ENCODE measurements around the gene CTNNA2. TPM values are rescaled to one million over a fixed set of nuclear protein-coding genes. Genes with fewer than 3 reads are reported as not detected.

The CTNNA2 gene
- total and polyA plus RNA-seq, 9 donors = 0.32 to 1.4 (median 0.37) TPM; not detected in 3

DNA sequence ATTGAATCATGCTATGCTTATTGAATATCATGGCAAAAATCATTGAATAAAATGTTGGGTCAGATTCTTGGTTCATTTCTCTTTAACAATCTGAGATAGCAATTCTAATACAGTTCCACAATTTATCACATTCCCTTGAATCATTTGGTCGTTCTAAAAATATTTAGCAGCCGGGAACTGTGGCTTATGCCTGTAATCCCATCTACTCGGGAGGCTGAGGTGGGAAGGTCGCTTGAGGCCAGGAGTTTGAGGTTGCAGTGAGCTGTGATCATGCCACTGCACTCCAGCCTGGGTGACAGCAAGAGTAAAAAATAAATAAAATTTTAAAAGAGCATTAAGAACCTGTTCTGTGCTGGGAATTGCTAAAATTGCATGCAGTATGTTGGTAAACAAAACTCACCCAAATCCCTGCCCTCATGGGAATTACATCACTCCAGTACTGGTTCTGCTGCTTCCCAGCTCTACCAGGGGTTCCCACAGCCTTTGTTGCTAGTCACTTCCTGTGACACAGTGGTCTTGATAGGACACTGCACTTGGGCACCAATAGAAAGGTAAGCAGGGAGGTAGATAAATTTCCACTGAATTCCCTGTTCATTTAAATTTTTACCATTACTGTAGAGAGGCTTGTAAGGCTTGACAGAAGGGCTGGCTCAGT, 200.4 kb downstream of the CTNNA2 start:
- Histone ChIP-seq H3K9me3 (no peaks in the 10 kb centered on the region), H3K27ac (no peak overlapping the region), H3K36me3 (no peaks in the 10 kb centered on the region), H3K4me3 (no peak overlapping the region), H3K27me3 (no peaks in the 10 kb centered on the region), H3K4me1 (ENCODE audit: insufficient read depth) (no peaks in the 10 kb centered on the region)
- intact Hi-C loops (cut with DNase I) = no loop called here
- TF ChIP-seq POLR2A (IDR thresholded peaks at IDR 0.05) (no peak), EP300 (IDR thresholded peaks at IDR 0.05) (no peak), CTCF (IDR thresholded peaks at IDR 0.05) (no peak)
- no peak for DNase-seq
- 44 to 53% (median 45%) methylated on average over 4 of the region's 4 CpGs for WGBS, 3 donors

- Histone ChIP-seq H3K9me3 (no peaks in the 10 kb centered on the region), H3K4me3 (no peak overlapping the region), H3K36me3 (no peaks in the 10 kb centered on the region), H3K27ac (no peak overlapping the region), H3K27me3 (no peaks in the 10 kb centered on the region), H3K4me1 (ENCODE audit: insufficient read depth) (no peaks in the 10 kb centered on the region)
- intact Hi-C loops (cut with DNase I) = no loop called here
- TF ChIP-seq EP300 (IDR thresholded peaks at IDR 0.05) (no peak), CTCF (IDR thresholded peaks at IDR 0.05) (no peak), POLR2A (IDR thresholded peaks at IDR 0.05) (no peak)
- DNase-seq = no peak
- 15 to 57% (median 20%) methylated on average over 1 of the region's 1 CpG for WGBS, 3 donors
Observed at GRCh38 chr2:79714283-79714682, 201.4 kb downstream of the CTNNA2 start.

DNA sequence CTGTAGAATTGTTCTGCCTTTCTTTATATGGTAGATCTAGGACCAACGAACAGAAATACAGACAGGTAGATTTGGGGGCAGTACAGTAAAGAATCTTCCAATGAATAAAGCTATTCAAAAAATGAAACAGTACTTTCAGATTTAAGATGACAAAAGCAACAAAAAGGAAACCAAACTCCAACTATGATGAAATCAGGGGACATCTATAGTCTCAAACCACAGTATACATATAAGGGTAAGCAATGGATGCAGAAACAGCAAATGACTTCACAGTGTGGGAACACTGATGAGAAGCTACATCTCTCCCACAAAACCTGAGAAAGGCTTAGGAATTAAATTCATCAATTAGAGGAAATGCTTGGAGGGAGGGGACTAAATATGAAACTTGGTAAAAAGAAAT, 202.5 kb downstream of the CTNNA2 start:
- H3K9me3 ChIP-seq = no peaks in the 10 kb centered on the region
- no peaks in the 10 kb centered on the region for H3K27me3 ChIP-seq
- no peaks in the 10 kb centered on the region for H3K4me1 ChIP-seq (ENCODE audit: insufficient read depth)
- no peaks in the 10 kb centered on the region for H3K36me3 ChIP-seq
- no peak overlapping the region for H3K4me3 ChIP-seq
- WGBS, 3 donors = 87 to 93% (median 93%) methylated on average over 1 of the region's 1 CpG
- intact Hi-C loops (cut with DNase I) = no loop called here
- TF ChIP-seq POLR2A (IDR thresholded peaks at IDR 0.05) (no peak), CTCF (IDR thresholded peaks at IDR 0.05) (no peak), EP300 (IDR thresholded peaks at IDR 0.05) (no peak)
- no peak for DNase-seq
- no peak overlapping the region for H3K27ac ChIP-seq

- intact Hi-C loops (cut with DNase I) = no loop called here
- H3K9me3 ChIP-seq = no peaks in the 10 kb centered on the region
- 72 to 77% (median 74%) methylated on average over 4 of the region's 4 CpGs for WGBS, 3 donors
- no peaks in the 10 kb centered on the region for H3K36me3 ChIP-seq
- TF ChIP-seq EP300 (IDR thresholded peaks at IDR 0.05) = no peak
- no peak for TF ChIP-seq POLR2A (IDR thresholded peaks at IDR 0.05)
- TF ChIP-seq CTCF (IDR thresholded peaks at IDR 0.05) = no peak
- H3K4me3 ChIP-seq = no peak overlapping the region
- H3K27me3 ChIP-seq = no peaks in the 10 kb centered on the region
- H3K4me1 ChIP-seq (ENCODE audit: insufficient read depth) = no peaks in the 10 kb centered on the region
- no peak overlapping the region for H3K27ac ChIP-seq
- no peak for DNase-seq
Observed at GRCh38 chr2:79716266-79716665, 203.4 kb downstream of the CTNNA2 start.
